Fibroblast of lung (primary cell): Measurements from ENCODE around the gene TSC22D1. TPM values are rescaled to one million over a fixed set of nuclear protein-coding genes. Genes with fewer than 3 reads are reported as not detected.

Source experiments
- DNase-seq, 2 donors: peaks; one replicate each; pipeline versions ENCODE4 v3.0.0 to v3.0.0-alpha.2; 2010; ENCODE audit warnings: low read depth in 2 of 2
- H2AFZ ChIP-seq: 2 replicates; pipeline ENCODE4 v1.5.1; 2012; ENCODE audit warnings: low read length, control low read depth, inconsistent platforms
- H3K27ac ChIP-seq: 2 replicates; pipeline ENCODE4 v1.5.1; 2011; ENCODE audit warnings: low read length, control low read depth; ENCODE audit not compliant: insufficient read depth
- H3K27me3 ChIP-seq: 2 replicates; pipeline ENCODE4 v1.5.1; 2011; ENCODE audit warnings: mild to moderate bottlenecking, low read length; ENCODE audit not compliant: control insufficient read depth, insufficient read depth
- H3K36me3 ChIP-seq: 2 replicates; pipeline ENCODE4 v1.5.1; 2011; ENCODE audit warnings: low read length; ENCODE audit not compliant: control insufficient read depth, insufficient read depth
- H3K4me1 ChIP-seq: 2 replicates; pipeline ENCODE4 v1.5.1; 2011; ENCODE audit warnings: low read length; ENCODE audit not compliant: control insufficient read depth, insufficient read depth; ENCODE audit errors: extremely low read depth
- H3K4me2 ChIP-seq: 2 replicates; pipeline ENCODE4 v1.5.1; 2011; ENCODE audit warnings: low read length, control low read depth; ENCODE audit not compliant: insufficient read depth; ENCODE audit errors: extremely low read depth
- H3K4me3 ChIP-seq, 4 experiments: fragments of 200-600 bp in 1 of 4; sonication (generic) in 1 of 4; replicated peaks in 1 of 4; 2 replicates each; pipeline ENCODE4 v1.5.1; 2011 to 2016; ENCODE audit warnings: low read length in 4 of 4, low read depth in 3 of 4, mild to moderate bottlenecking in 3 of 4, control low read depth in 2 of 4, inconsistent platforms in 1 of 4, mixed read lengths in 1 of 4; ENCODE audit not compliant: insufficient read depth in 1 of 4; ENCODE audit errors: control extremely low read depth in 1 of 4
- H3K79me2 ChIP-seq: 2 replicates; pipeline ENCODE4 v1.5.1; 2012; ENCODE audit warnings: mild to moderate bottlenecking, low read length, inconsistent platforms; ENCODE audit not compliant: control insufficient read depth, insufficient read depth
- H3K9ac ChIP-seq: 2 replicates; pipeline ENCODE4 v1.5.1; 2011; ENCODE audit warnings: mild to moderate bottlenecking, low read length, control low read depth; ENCODE audit not compliant: insufficient read depth
- H3K9me3 ChIP-seq: 2 replicates; pipeline ENCODE4 v1.5.1; 2012; ENCODE audit warnings: low read depth, low read length; ENCODE audit not compliant: control insufficient read depth, insufficient read depth
- H4K20me1 ChIP-seq: 2 replicates; pipeline ENCODE4 v1.5.1; 2011; ENCODE audit warnings: low read length; ENCODE audit not compliant: control insufficient read depth, insufficient read depth; ENCODE audit errors: extremely low read depth
- CTCF ChIP-seq, 2 donors: IDR thresholded peaks in 1 of 2; conservative IDR thresholded peaks in 1 of 2; 1 replicate in 1 of 2; 2 replicates in 1 of 2; pipeline ENCODE4 v1.5.1; 2011 to 2012; ENCODE audit warnings: low read length in 2 of 2, control low read depth in 1 of 2, inconsistent platforms in 1 of 2, low read depth in 1 of 2, mild to moderate bottlenecking in 1 of 2
- EZH2 ChIP-seq: IDR thresholded peaks from 2 replicates; pipeline ENCODE4 v1.5.1; 2012; ENCODE audit warnings: low read length, control low read depth, mild to moderate bottlenecking; ENCODE audit errors: missing control alignments
- polyA plus RNA-seq, 2 donors: library from polyadenylated mRNA; depleted of rRNA in 1 of 2; stranded (reverse) in 1 of 2; unstranded in 1 of 2; fragments of >200 nt; gene quantifications; 2 replicates each; pipeline ENCODE4 v1.2.1, GENCODE V29; 2011 to 2012; ENCODE audit warnings: missing spikeins in 1 of 2
- total RNA-seq: library from RNA; depleted of rRNA; stranded (reverse); fragments of >200 nt; gene quantifications from 2 replicates; pipeline ENCODE4 v1.2.1, GENCODE V29; 2014

Gene TSC22D1
- total and polyA plus RNA-seq, 2 donors (not counting 1 experiment from before 2014, with no cell fraction given), result 80.4 to 97.6 TPM

- no peaks in the 10 kb centered on the region for H4K20me1 ChIP-seq
- H3K4me3 ChIP-seq, result no peak overlapping the region
- TF ChIP-seq CTCF (conservative IDR thresholded peaks at IDR 0.05 in 1 of 2, IDR thresholded peaks at IDR 0.05 in 1 of 2; ENCODE audit: low read depth in 1 of 2, low read length in 2 of 2) (no peak), EZH2 (no peak)
- H3K9ac ChIP-seq, result no peak overlapping the region
- H3K79me2 ChIP-seq, result no peaks in the 10 kb centered on the region
- H3K9me3 ChIP-seq, result no peaks in the 10 kb centered on the region
- no peak overlapping the region for H2AFZ ChIP-seq
- no peaks in the 10 kb centered on the region for H3K36me3 ChIP-seq
- no peaks in the 10 kb centered on the region for H3K27me3 ChIP-seq
- no peak for DNase-seq
- H3K4me1 ChIP-seq, result no peaks in the 10 kb centered on the region
- H3K27ac ChIP-seq, result no peak overlapping the region
- no peak overlapping the region for H3K4me2 ChIP-seq
Observed at GRCh38 chr13:44403461-44404056, 172.6 kb downstream of the TSC22D1 start.

GRCh38 chr13:44402899-44403445, 173.2 kb downstream of the TSC22D1 start:
- DNase-seq, result no peak
- Histone ChIP-seq H3K9ac (no peak overlapping the region), H3K4me3 (no peak overlapping the region), H3K36me3 (no peaks in the 10 kb centered on the region), H3K27me3 (no peaks in the 10 kb centered on the region), H3K4me1 (no peaks in the 10 kb centered on the region), H3K4me2 (no peak overlapping the region), H2AFZ (no peak overlapping the region), H3K79me2 (no peaks in the 10 kb centered on the region), H4K20me1 (no peaks in the 10 kb centered on the region), H3K27ac (no peak overlapping the region), H3K9me3 (no peaks in the 10 kb centered on the region)
- TF ChIP-seq EZH2 (no peak), CTCF (conservative IDR thresholded peaks at IDR 0.05 in 1 of 2, IDR thresholded peaks at IDR 0.05 in 1 of 2; ENCODE audit: low read depth in 1 of 2, low read length in 2 of 2) (no peak)

GRCh38 chr13:44401577-44401976, 174.6 kb downstream of the TSC22D1 start:
- H3K27ac ChIP-seq, result no peak overlapping the region
- no peaks in the 10 kb centered on the region for H3K27me3 ChIP-seq
- no peak overlapping the region for H3K4me3 ChIP-seq
- no peak overlapping the region for H2AFZ ChIP-seq
- TF ChIP-seq CTCF (conservative IDR thresholded peaks at IDR 0.05 in 1 of 2, IDR thresholded peaks at IDR 0.05 in 1 of 2; ENCODE audit: low read depth in 1 of 2, low read length in 2 of 2) (no peak), EZH2 (no peak)
- H3K9me3 ChIP-seq, result no peaks in the 10 kb centered on the region
- no peaks in the 10 kb centered on the region for H3K36me3 ChIP-seq
- H3K9ac ChIP-seq, result no peak overlapping the region
- no peak overlapping the region for H3K4me2 ChIP-seq
- DNase-seq, result no peak
- no peaks in the 10 kb centered on the region for H4K20me1 ChIP-seq
- H3K4me1 ChIP-seq, result no peaks in the 10 kb centered on the region
- H3K79me2 ChIP-seq, result no peaks in the 10 kb centered on the region
